OCI-LY3 (cell line): ENCODE measurements around the gene OPN4.

Source experiments
- H2AFZ ChIP-seq: fragments of 200-600, 300-600 bp; shearing (Covaris generic); 2 replicates; pipeline ENCODE4 v1.6.0; 2014; ENCODE audit warnings: antibody characterized with exemption, low read depth, low read length
- H3K27ac ChIP-seq: fragments of 200-600, 300-600 bp; sonication (generic); 2 replicates; pipeline ENCODE4 v1.5.1; 2014; ENCODE audit warnings: mild to moderate bottlenecking, low read length, moderate library complexity, mixed read lengths
- H3K27me3 ChIP-seq: fragments of 200-600, 300-600 bp; sonication (generic); 2 replicates; pipeline ENCODE4 v1.6.1; 2014; ENCODE audit warnings: low read depth, low read length, mixed read lengths
- H3K36me3 ChIP-seq: fragments of 200-600, 300-600 bp; sonication (generic); replicated peaks from 2 replicates; pipeline ENCODE3; 2014; ENCODE audit warnings: low read depth, low read length, mixed read lengths
- H3K4me1 ChIP-seq: fragments of 300-600, 200-600 bp; sonication (generic); 2 replicates; pipeline ENCODE4 v1.6.1; 2014; ENCODE audit warnings: low read length, mixed read lengths
- H3K4me2 ChIP-seq: fragments of 200-600, 300-600 bp; sonication (generic); 2 replicates; pipeline ENCODE4 v1.6.1; 2014; ENCODE audit warnings: low read length, mixed read lengths
- H3K4me3 ChIP-seq: fragments of 300-600, 200-600 bp; sonication (generic); 2 replicates; pipeline ENCODE4 v1.5.1; 2014; ENCODE audit warnings: antibody characterized with exemption, mild to moderate bottlenecking, low read length, moderate library complexity
- H3K79me2 ChIP-seq: fragments of 300-600, 200-600 bp; shearing (Covaris generic); 2 replicates; pipeline ENCODE4 v1.6.1; 2014; ENCODE audit warnings: mild to moderate bottlenecking, low read length, mixed read lengths
- H3K9ac ChIP-seq: fragments of 300-600, 200-600 bp; shearing (Covaris generic); 2 replicates; pipeline ENCODE4 v1.6.0; 2014; ENCODE audit warnings: mild to moderate bottlenecking, low read length, moderate library complexity
- H3K9me3 ChIP-seq: fragments of 200-600, 300-600 bp; shearing (Covaris generic); 2 replicates; pipeline ENCODE4 v1.6.1; 2014; ENCODE audit warnings: low read length, mixed read lengths; ENCODE audit not compliant: insufficient read depth
- H4K20me1 ChIP-seq: fragments of 200-600, 300-600 bp; sonication (generic); 2 replicates; pipeline ENCODE4 v1.6.1; 2016; ENCODE audit warnings: low read length, mixed read lengths; ENCODE audit not compliant: insufficient read depth
- CTCF ChIP-seq: fragments of 200-600, 300-600 bp; sonication (generic); IDR thresholded peaks from 2 replicates; pipeline ENCODE4 v1.5.1; 2014; ENCODE audit warnings: antibody characterized with exemption, low read length, low read depth
- EZH2phosphoT487 ChIP-seq: fragments of 200-600 bp; shearing (Covaris generic); IDR thresholded peaks from 2 replicates; pipeline ENCODE4 v1.6.1; 2018; ENCODE audit warnings: antibody characterized with exemption, mixed run types, low read depth

Gene OPN4

GRCh38 chr10:86630079-86630478 is 24.3 kb upstream of the OPN4 start:
- no peaks in the 10 kb centered on the region for H3K79me2 ChIP-seq
- H3K4me3 ChIP-seq, result no peak overlapping the region
- H3K27ac ChIP-seq, result no peak overlapping the region
- no peaks in the 10 kb centered on the region for H3K9me3 ChIP-seq
- no peak overlapping the region for H2AFZ ChIP-seq
- no peak overlapping the region for H3K4me2 ChIP-seq
- no peaks in the 10 kb centered on the region for H3K36me3 ChIP-seq
- H4K20me1 ChIP-seq, result no peaks in the 10 kb centered on the region
- TF ChIP-seq CTCF (no peak), EZH2phosphoT487 (no peak)
- H3K9ac ChIP-seq, result no peak overlapping the region
- H3K27me3 ChIP-seq, result no peaks in the 10 kb centered on the region; the same call in 1 of the 2 replicates
- H3K4me1 ChIP-seq, result no peaks in the 10 kb centered on the region

- TF ChIP-seq EZH2phosphoT487 (no peak), CTCF (no peak)
- no peak overlapping the region for H3K4me2 ChIP-seq
- H4K20me1 ChIP-seq, result no peaks in the 10 kb centered on the region
- H3K4me3 ChIP-seq, result no peak overlapping the region
- H3K36me3 ChIP-seq, result no peaks in the 10 kb centered on the region
- H3K4me1 ChIP-seq, result no peaks in the 10 kb centered on the region
- H2AFZ ChIP-seq, result no peak overlapping the region
- no peak overlapping the region for H3K9ac ChIP-seq
- H3K79me2 ChIP-seq, result no peaks in the 10 kb centered on the region
- H3K27ac ChIP-seq, result no peak overlapping the region
- no peaks in the 10 kb centered on the region for H3K9me3 ChIP-seq
- peaks cover 3% of the 10 kb centered on the region; the same call in 1 of the 2 replicates for H3K27me3 ChIP-seq
Measured at GRCh38 chr10:86632009-86632800, 22.1 kb upstream of the OPN4 start.

- no peaks in the 10 kb centered on the region for H3K36me3 ChIP-seq
- H3K27ac ChIP-seq, result no peak overlapping the region
- peaks cover 3% of the 10 kb centered on the region; the same call in 1 of the 2 replicates for H3K27me3 ChIP-seq
- TF ChIP-seq EZH2phosphoT487 (no peak), CTCF (no peak)
- no peaks in the 10 kb centered on the region for H3K4me1 ChIP-seq
- H3K79me2 ChIP-seq, result no peaks in the 10 kb centered on the region
- no peak overlapping the region for H2AFZ ChIP-seq
- no peak overlapping the region for H3K9ac ChIP-seq
- H3K9me3 ChIP-seq, result no peaks in the 10 kb centered on the region
- H3K4me3 ChIP-seq, result no peak overlapping the region
- no peak overlapping the region for H3K4me2 ChIP-seq
- no peaks in the 10 kb centered on the region for H4K20me1 ChIP-seq
Measured at GRCh38 chr10:86632951-86633350, 21.4 kb upstream of the OPN4 start.

- H3K4me3 ChIP-seq, result no peak overlapping the region
- H3K9me3 ChIP-seq, result no peaks in the 10 kb centered on the region
- no peaks in the 10 kb centered on the region for H3K79me2 ChIP-seq
- H3K36me3 ChIP-seq, result no peaks in the 10 kb centered on the region
- no peaks in the 10 kb centered on the region for H3K4me1 ChIP-seq
- no peaks in the 10 kb centered on the region for H4K20me1 ChIP-seq
- H3K27ac ChIP-seq, result no peak overlapping the region
- H2AFZ ChIP-seq, result no peak overlapping the region
- TF ChIP-seq CTCF (no peak), EZH2phosphoT487 (no peak)
- H3K9ac ChIP-seq, result no peak overlapping the region
- H3K27me3 ChIP-seq, result 0 out of 2 replicates have a peak, but pooled peaks cover 6% of the 10 kb centered on the region
- H3K4me2 ChIP-seq, result no peak overlapping the region
Measured at GRCh38 chr10:86635402-86635801, 18.9 kb upstream of the OPN4 start.
